Mononuclear cell (primary cell): ENCODE data around the gene CISTR. TPM values are rescaled to one million over a fixed set of nuclear protein-coding genes. Genes with fewer than 3 reads are reported as not detected.

ENCODE experiments used
- H3K27me3 ChIP-seq: 2 replicates; pipeline ENCODE4 v1.6.0; 2011; ENCODE audit warnings: low read length, control low read depth; ENCODE audit not compliant: insufficient read depth
- H3K4me1 ChIP-seq: 2 replicates; pipeline ENCODE4 v1.5.1; 2011; ENCODE audit warnings: mild to moderate bottlenecking, low read length, control low read depth; ENCODE audit not compliant: insufficient read depth
- H3K4me3 ChIP-seq: 2 replicates; pipeline ENCODE4 v1.5.1; 2011; ENCODE audit warnings: mild to moderate bottlenecking, low read length, moderate library complexity
- H3K9me3 ChIP-seq: 2 replicates; pipeline ENCODE4 v1.5.1; 2011; ENCODE audit warnings: low read depth, mild to moderate bottlenecking, control low read depth, low read length
- total RNA-seq: library from RNA; depleted of rRNA; stranded (reverse); fragments of >200 nt; gene quantifications from one replicate; pipeline ENCODE4 v1.2.3, GENCODE V29; 2012

CISTR gene
- total RNA-seq, 1 donor = not detected

- Histone ChIP-seq H3K4me1 (peaks cover 22% of the 10 kb centered on the region), H3K4me3 (no peak overlapping the region), H3K9me3 (no peaks in the 10 kb centered on the region), H3K27me3 (peaks cover 88% of the 10 kb centered on the region)
Observed at GRCh38 chr12:53699678-53700025, 52.1 kb downstream of the CISTR start.

- Histone ChIP-seq H3K9me3 (no peaks in the 10 kb centered on the region), H3K4me1 (peaks cover 26% of the 10 kb centered on the region), H3K27me3 (peaks cover 90% of the 10 kb centered on the region), H3K4me3 (no peak overlapping the region)
Observed at GRCh38 chr12:53698948-53699677, 52.7 kb downstream of the CISTR start.

- H3K4me3 ChIP-seq = no peak overlapping the region
- no peaks in the 10 kb centered on the region for H3K9me3 ChIP-seq
- H3K4me1 ChIP-seq = peaks cover 26% of the 10 kb centered on the region
- peaks cover 92% of the 10 kb centered on the region for H3K27me3 ChIP-seq
Observed at GRCh38 chr12:53696655-53697331, 55.0 kb downstream of the CISTR start.

Other genes with a start within 250 kb of the CISTR start
- not detected for gene NPFF, start 244.5 kb downstream of the CISTR start, total RNA-seq
- gene ATF7, start 125.6 kb downstream of the CISTR start, total RNA-seq = 8.0 TPM
- 149 TPM for gene ATP5MC2, start 75.9 kb downstream of the CISTR start, total RNA-seq
- gene CALCOCO1, start 24.5 kb downstream of the CISTR start, total RNA-seq = 69.4 TPM
- not detected for gene HOXC13, start 186.9 kb upstream of the CISTR start, total RNA-seq
- gene HOXC12, start 202.9 kb upstream of the CISTR start, total RNA-seq = not detected
- not detected for gene HOXC11, start 221.1 kb upstream of the CISTR start, total RNA-seq
- gene HOTAIR, start 223.0 kb upstream of the CISTR start, total RNA-seq = not detected
- not detected for gene HOXC10, start 233.2 kb upstream of the CISTR start, total RNA-seq
- gene HOXC9, start 248.2 kb upstream of the CISTR start, total RNA-seq = not detected